HUES6 (cell line): ENCODE results near the gene AOAH.
"Not testable (repeated sequence)": the region's sequence is repeated elsewhere in the genome, so short reads cannot be mapped to it uniquely, and the experiment has no call there.

ENCODE experiments used
- H3K27ac ChIP-seq: 2 replicates; pipeline ENCODE4 v1.7.0; 2013; ENCODE audit warnings: low read depth, mild to moderate bottlenecking, low read length, inconsistent platforms
- H3K27me3 ChIP-seq: 2 replicates; pipeline ENCODE4 v1.6.1; 2013; ENCODE audit warnings: low read length; ENCODE audit not compliant: control insufficient read depth, insufficient read depth
- H3K36me3 ChIP-seq: 2 replicates; pipeline ENCODE4 v1.6.1; 2013; ENCODE audit warnings: low read length; ENCODE audit not compliant: control insufficient read depth, insufficient read depth
- H3K4me1 ChIP-seq: 2 replicates; pipeline ENCODE4 v1.6.1; 2013; ENCODE audit warnings: low read length; ENCODE audit not compliant: control insufficient read depth, insufficient read depth
- H3K4me3 ChIP-seq: 2 replicates; pipeline ENCODE4 v1.5.1; 2013; ENCODE audit warnings: low read depth, low read length
- H3K9ac ChIP-seq: one replicate; pipeline ENCODE4 v1.6.1; 2013; ENCODE audit warnings: mild to moderate bottlenecking, low read length
- H3K9me3 ChIP-seq: 2 replicates; pipeline ENCODE4 v1.6.1; 2013; ENCODE audit warnings: low read depth, low read length; ENCODE audit not compliant: control insufficient read depth, insufficient read depth

AOAH gene

DNA sequence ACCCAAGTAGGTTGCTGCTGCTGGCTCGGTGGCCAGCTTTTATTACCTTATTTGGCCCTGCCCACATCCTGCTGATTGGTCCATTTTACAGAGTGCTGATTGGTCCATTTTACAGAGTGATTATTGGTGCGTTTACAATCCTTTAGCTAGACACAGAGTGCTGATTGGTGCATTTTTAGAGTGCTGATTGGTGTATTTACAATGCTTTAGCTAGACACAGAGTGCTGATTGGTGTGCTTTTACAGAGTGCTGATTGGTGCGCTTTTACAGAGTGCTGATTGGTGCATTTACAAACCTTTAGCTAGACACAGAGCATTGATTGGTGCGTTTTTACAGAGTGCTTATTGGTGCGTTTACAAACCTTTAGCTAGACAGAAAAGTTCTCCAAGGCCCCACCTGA lies 219.7 kb downstream of the AOAH start:
- H3K27me3 ChIP-seq, H3K27ac ChIP-seq, H3K9ac ChIP-seq, H3K4me3 ChIP-seq, H3K4me1 ChIP-seq, H3K9me3 ChIP-seq, H3K36me3 ChIP-seq: not testable (repeated sequence)

DNA sequence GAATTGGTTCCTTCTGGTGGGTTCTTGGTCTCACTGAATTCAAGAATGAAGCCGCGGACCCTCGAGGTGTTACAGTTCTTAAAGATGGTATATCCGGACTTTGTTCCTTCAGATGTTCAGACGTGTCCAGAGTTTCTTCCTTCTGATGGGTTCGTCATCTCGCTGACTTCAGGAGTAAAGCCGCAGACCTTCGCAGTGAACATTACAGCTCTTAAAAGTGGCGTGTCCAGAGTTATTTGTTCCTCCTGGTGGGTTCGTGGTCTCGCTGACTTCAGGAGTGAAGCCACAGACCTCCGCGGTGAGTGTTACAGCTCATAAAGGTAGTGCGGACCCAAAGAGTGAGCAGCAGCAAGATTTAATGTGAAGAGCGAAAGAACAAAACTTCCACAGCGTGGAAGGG lies 220.1 kb downstream of the AOAH start:
- H3K27me3 ChIP-seq, H3K27ac ChIP-seq, H3K36me3 ChIP-seq: not testable (repeated sequence)

DNA sequence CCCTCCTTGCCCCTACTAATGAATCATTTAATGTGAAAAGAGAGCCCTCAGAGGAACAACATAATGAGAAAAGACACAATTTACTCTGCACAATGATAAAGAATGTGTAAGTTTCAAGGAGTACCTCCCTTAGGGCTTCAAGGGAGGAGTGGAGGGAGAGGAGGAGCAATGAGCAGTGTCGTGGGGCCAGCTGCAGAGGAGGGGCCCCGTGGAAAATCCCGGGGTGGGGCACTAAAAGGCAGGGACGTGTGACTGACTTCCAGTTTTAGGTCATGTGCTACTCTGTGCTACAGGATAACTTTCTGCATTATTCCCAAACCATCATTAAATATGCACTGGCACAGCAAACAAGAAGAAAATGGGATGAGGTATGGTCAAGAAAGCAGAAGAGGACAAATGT lies 226.5 kb downstream of the AOAH start:
- no peaks in the 10 kb centered on the region for H3K36me3 ChIP-seq
- H3K4me1 ChIP-seq = no peaks in the 10 kb centered on the region
- no peak overlapping the region for H3K4me3 ChIP-seq
- H3K9me3 ChIP-seq = no peaks in the 10 kb centered on the region
- no peaks in the 10 kb centered on the region for H3K27me3 ChIP-seq
- H3K9ac ChIP-seq = no peak overlapping the region
- H3K27ac ChIP-seq = no peak overlapping the region

More for the DNA sequence above, 220.1 kb downstream of the AOAH start:
- not testable (repeated sequence) for H3K4me3 ChIP-seq, H3K9me3 ChIP-seq, H3K4me1 ChIP-seq, H3K9ac ChIP-seq

DNA sequence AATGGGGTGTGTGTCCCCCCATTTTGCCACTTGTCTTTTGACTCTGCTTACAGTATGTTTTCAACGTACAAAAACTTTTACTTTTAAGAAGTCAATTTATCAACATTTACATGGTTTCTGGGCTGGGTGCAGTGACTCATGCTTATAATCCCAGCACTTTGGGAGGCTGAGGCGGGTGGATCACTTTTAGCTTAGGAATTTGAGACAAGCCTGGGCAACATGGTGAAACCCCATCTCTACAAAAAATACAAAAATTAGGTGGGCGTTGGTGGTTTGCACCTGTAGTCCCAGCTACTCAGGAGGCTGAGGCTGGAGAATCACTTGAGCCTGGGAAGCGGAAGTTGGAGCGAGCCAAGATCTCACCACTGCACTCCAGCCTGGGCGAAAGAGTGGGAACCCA lies 227.1 kb downstream of the AOAH start:
- H3K4me1 ChIP-seq, H3K9me3 ChIP-seq, H3K9ac ChIP-seq, H3K4me3 ChIP-seq, H3K36me3 ChIP-seq, H3K27ac ChIP-seq, H3K27me3 ChIP-seq: not testable (repeated sequence)

DNA sequence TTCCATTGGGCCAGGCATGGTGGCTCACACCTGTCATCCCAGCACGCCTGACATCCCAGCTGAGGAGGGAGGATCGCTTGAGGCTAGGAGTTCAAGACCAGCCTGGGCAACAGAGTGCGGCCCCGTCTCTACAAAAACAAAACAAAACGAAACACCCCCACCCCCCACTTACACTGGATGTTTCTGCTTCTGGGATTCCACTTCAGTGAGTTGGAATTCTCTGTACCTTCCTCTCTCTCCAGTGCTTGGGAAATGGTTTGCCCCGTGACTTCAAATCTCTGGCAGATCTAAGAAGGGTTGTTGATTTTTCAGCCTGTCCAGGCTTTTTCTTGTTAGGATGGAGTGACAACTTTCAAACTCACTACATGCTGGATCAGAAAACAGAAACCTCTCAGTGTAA lies 227.7 kb downstream of the AOAH start:
- no peaks in the 10 kb centered on the region for H3K27me3 ChIP-seq
- no peak overlapping the region for H3K27ac ChIP-seq
- H3K36me3 ChIP-seq = no peaks in the 10 kb centered on the region
- no peak overlapping the region for H3K9ac ChIP-seq
- H3K4me3 ChIP-seq = no peak overlapping the region
- no peaks in the 10 kb centered on the region for H3K4me1 ChIP-seq
- no peaks in the 10 kb centered on the region for H3K9me3 ChIP-seq

DNA sequence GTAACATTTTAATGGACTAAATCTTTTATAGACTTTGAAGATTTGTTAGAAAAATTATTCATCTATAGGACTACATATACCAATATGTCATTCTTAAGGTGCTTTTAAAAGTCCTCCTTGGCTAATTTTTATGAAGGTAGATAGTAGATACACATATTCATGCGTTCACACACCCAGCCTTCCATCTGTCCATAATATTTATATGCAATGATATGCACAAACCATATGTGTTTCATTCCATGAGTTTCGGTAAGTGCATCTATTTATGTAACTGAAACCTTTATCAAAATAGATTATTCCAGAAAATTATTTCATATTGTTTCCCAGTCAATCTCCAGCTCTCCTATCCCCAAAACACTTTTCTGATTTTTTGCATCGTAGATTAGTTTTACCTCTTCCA lies 233.0 kb downstream of the AOAH start:
- H3K9ac ChIP-seq = no peak overlapping the region
- H3K4me1 ChIP-seq = no peaks in the 10 kb centered on the region
- no peak overlapping the region for H3K4me3 ChIP-seq
- H3K36me3 ChIP-seq = no peaks in the 10 kb centered on the region
- no peaks in the 10 kb centered on the region for H3K27me3 ChIP-seq
- no peak overlapping the region for H3K27ac ChIP-seq
- H3K9me3 ChIP-seq = no peaks in the 10 kb centered on the region

DNA sequence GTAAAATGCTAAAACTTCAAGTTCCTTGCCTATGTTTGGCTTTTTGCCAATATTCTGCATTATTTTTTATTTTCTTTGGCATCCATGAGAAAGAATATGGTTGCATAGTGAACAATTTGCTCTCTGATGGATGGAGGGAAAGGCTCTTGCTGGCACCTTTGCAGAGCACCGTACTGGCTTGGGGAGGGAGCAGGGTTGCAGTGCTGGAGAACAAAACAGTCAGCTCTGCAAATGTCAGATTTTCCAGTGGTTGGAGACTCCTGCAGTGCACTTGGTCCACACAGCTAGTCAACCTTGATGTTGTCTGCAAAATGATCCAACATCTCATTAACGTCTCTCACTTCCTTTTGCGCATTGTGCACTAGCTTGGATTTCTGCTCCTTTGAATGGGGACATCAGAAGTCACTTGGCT lies 233.9 kb downstream of the AOAH start:
- H3K9me3 ChIP-seq = no peaks in the 10 kb centered on the region
- no peak overlapping the region for H3K27ac ChIP-seq
- H3K4me3 ChIP-seq = no peak overlapping the region
- no peaks in the 10 kb centered on the region for H3K27me3 ChIP-seq
- no peaks in the 10 kb centered on the region for H3K36me3 ChIP-seq
- no peak overlapping the region for H3K9ac ChIP-seq
- H3K4me1 ChIP-seq = no peaks in the 10 kb centered on the region

DNA sequence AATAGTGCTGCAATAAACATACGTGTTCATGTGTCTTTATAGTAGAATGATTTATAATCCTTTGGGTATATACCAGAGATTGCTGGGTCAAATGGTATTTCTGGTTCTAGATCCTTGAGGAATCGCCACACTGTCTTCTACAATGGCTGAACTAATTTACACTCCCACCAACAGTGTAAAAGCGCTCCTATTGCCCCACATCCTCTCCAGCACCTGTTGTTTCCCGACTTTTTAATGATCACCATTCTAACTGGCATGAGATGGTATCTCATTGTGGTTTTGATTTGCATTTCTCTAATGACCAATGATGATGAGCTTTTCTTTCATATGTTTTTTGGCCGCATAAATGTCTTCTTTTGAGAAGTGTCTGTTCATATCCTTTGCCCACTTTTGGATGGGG lies 235.6 kb downstream of the AOAH start:
- H3K27ac ChIP-seq, H3K9me3 ChIP-seq, H3K4me3 ChIP-seq, H3K27me3 ChIP-seq, H3K4me1 ChIP-seq, H3K36me3 ChIP-seq, H3K9ac ChIP-seq: not testable (repeated sequence)

DNA sequence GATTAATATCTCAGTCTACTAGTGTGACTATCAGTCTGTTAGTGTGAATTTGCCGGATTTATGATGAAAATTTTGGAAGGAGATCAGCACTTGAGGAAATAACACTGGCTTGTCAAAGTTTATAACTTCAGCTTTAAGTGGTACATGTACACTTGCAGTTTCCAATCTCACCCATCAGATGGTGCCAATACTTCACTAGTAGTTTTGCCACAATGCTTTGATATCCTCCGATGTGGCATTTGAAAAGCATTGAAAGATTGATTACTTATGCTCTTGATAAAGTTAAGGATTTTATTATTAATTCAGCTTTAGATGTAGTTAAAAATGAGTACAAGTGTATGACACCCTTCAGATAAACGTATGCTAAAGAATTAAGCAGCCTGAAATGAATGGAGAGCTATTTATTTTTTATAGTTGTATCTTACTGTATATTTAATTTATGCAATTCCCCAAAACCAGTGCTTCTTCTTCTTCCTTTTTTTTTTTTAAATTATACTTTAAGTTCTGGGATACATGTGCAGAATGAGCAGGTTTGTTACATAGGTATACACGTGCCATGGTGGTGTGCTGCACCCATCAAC lies 236.4 kb downstream of the AOAH start:
- H3K9me3 ChIP-seq = no peaks in the 10 kb centered on the region
- no peak overlapping the region for H3K27ac ChIP-seq
- H3K27me3 ChIP-seq = no peaks in the 10 kb centered on the region
- no peak overlapping the region for H3K4me3 ChIP-seq
- no peaks in the 10 kb centered on the region for H3K4me1 ChIP-seq
- H3K36me3 ChIP-seq = no peaks in the 10 kb centered on the region
- H3K9ac ChIP-seq = no peak overlapping the region

DNA sequence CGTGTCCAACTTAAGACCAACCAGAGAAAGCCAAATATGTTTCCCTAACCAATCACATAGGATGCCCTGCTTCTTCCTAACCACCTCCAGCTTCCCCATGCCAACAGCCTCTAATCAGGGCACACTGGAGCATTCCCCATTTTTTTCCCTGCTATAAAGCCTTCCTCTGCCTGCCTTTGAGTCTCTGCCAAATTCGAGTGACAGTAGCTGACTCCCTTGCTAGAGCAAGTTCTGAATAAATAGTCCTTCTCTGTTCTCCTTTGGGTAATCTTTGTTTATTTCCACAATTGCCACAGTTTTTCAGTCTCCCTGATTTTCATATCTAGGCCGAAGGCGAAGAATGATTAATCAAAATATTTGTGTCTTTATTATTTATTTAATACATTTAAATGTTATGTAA lies 238.0 kb downstream of the AOAH start:
- Histone ChIP-seq H3K27me3 (no peaks in the 10 kb centered on the region), H3K27ac (no peak overlapping the region), H3K36me3 (no peaks in the 10 kb centered on the region)

DNA sequence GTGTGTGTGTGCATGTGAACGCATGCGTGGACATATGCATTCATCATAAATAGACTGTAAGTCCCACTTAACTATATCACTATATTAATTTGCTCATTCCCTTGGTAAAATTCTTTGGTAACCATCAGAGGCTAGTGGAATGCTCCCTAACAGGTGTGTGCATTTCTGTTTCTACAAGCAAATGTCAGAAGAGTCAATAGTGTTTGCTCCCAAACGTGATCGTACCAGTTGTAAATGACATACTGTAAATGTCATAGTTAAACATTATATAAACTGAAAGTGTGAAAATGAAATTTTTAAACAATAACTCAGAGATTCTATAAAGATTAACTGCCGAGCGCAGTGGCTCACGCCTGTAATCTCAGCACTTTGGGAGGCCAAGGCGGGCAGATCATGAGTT lies 240.0 kb downstream of the AOAH start:
- Histone ChIP-seq H3K36me3 (no peaks in the 10 kb centered on the region), H3K27ac (no peak overlapping the region), H3K4me3 (no peak overlapping the region), H3K9ac (no peak overlapping the region), H3K4me1 (no peaks in the 10 kb centered on the region), H3K9me3 (no peaks in the 10 kb centered on the region), H3K27me3 (no peaks in the 10 kb centered on the region)

More for the DNA sequence above, 238.0 kb downstream of the AOAH start:
- no peak overlapping the region for H3K4me3 ChIP-seq
- no peaks in the 10 kb centered on the region for H3K9me3 ChIP-seq
- H3K9ac ChIP-seq = no peak overlapping the region
- no peaks in the 10 kb centered on the region for H3K4me1 ChIP-seq

DNA sequence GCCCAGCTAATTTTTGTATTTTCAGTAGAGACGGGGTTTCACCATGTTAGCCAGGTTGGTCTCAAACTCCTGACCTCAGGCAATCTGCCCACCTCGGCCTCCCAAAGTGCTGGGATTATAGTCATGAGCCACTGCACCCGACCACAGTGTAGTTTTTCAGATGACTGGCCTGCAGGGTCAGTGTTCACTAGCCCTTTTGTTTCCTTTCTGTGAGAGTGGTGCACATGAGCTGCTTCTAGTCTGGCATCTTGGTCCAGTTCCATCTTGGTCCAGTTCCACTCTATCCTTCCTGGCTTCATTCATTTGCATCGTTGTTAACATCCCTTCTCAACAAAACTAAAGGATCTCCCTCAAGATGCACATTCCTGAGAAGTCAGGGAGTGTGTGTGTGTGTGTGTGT lies 240.4 kb downstream of the AOAH start:
- H3K27me3 ChIP-seq, H3K9ac ChIP-seq, H3K9me3 ChIP-seq, H3K4me1 ChIP-seq, H3K27ac ChIP-seq, H3K36me3 ChIP-seq, H3K4me3 ChIP-seq: not testable (repeated sequence)
